Ureter (tissue), 1 donor: ENCODE results near the gene ZNF35. TPM values are rescaled to one million over a fixed set of nuclear protein-coding genes. Genes with fewer than 3 reads are reported as not detected.
A peak's percentile ranks its signal among the peaks of the same experiment; 100 is the strongest.
"Not testable (repeated sequence)": the region's sequence is repeated elsewhere in the genome, so short reads cannot be mapped to it uniquely, and the experiment has no call there.

ENCODE experiments used
- DNase-seq: peaks from one replicate; pipeline ENCODE4 v3.0.0-alpha.2; 2020; ENCODE audit warnings: low spot score
- total RNA-seq: library from RNA; stranded (reverse); gene quantifications from one replicate; pipeline ENCODE4 v1.2.4, GENCODE V29; 2023
- donor health status: DM: yes; HTN: yes; CAD: no.

The ZNF35 gene
- total RNA-seq = 13.5 TPM

- DNase-seq = peak; percentile 77
Observed at GRCh38 chr3:44648564-44649229, at the start of gene ZNF35. Gene ZNF35, plus strand, starts transcription at chr3:44648732. Its CDS starts 2,336 bp downstream, at chr3:44651068.

GRCh38 chr3:44601749-44602148 lies 46.8 kb upstream of the ZNF35 start:
- DNase-seq = no peak

GRCh38 chr3:44612678-44613077 lies 35.9 kb upstream of the ZNF35 start:
- no peak for DNase-seq

GRCh38 chr3:44624749-44625480 lies 23.6 kb upstream of the ZNF35 start, which contains the start of gene ZNF197:
Gene ZNF197, plus strand, starts transcription at chr3:44625036. Its CDS starts 4,119 bp downstream, at chr3:44629155.
- peak; percentile 85 for DNase-seq

- DNase-seq = no peak
Observed at GRCh38 chr3:44628716-44629115, 19.8 kb upstream of the ZNF35 start.

GRCh38 chr3:44632193-44632592 lies 16.3 kb upstream of the ZNF35 start:
- no peak for DNase-seq

GRCh38 chr3:44642337-44642736 lies 6.2 kb upstream of the ZNF35 start:
- no peak for DNase-seq

GRCh38 chr3:44643024-44643423 lies 5.5 kb upstream of the ZNF35 start:
- DNase-seq = no peak

GRCh38 chr3:44647771-44648170 lies 761 bp upstream of the ZNF35 start:
- DNase-seq = no peak

- DNase-seq = no peak
Observed at GRCh38 chr3:44649709-44650108, 1.2 kb downstream of the ZNF35 start.

- no peak for DNase-seq
Observed at GRCh38 chr3:44654039-44654438, 5.5 kb downstream of the ZNF35 start.

GRCh38 chr3:44659015-44659414 lies 10.5 kb downstream of the ZNF35 start:
- DNase-seq = no peak

- no peak for DNase-seq
Observed at GRCh38 chr3:44659434-44659833, 10.9 kb downstream of the ZNF35 start.

GRCh38 chr3:44661189-44661588 lies 12.7 kb downstream of the ZNF35 start:
- DNase-seq = no peak

GRCh38 chr3:44665173-44665572 lies 16.6 kb downstream of the ZNF35 start:
- DNase-seq = no peak

GRCh38 chr3:44666346-44666745 lies 17.8 kb downstream of the ZNF35 start:
- no peak for DNase-seq

- DNase-seq = no peak
Observed at GRCh38 chr3:44669760-44670159, 21.2 kb downstream of the ZNF35 start.

- not testable (repeated sequence) for DNase-seq
Observed at GRCh38 chr3:44673466-44673865, 24.9 kb downstream of the ZNF35 start.

GRCh38 chr3:44674211-44674610 lies 25.7 kb downstream of the ZNF35 start:
- no peak for DNase-seq

- no peak for DNase-seq
Observed at GRCh38 chr3:44678480-44679116, 30.1 kb downstream of the ZNF35 start.

GRCh38 chr3:44680921-44681455 lies 32.5 kb downstream of the ZNF35 start:
- DNase-seq = no peak

- no peak for DNase-seq
Observed at GRCh38 chr3:44682182-44682896, 33.8 kb downstream of the ZNF35 start.
